HG03196 (cell line): Measurements from ENCODE around the gene SLC5A3.

Experiments
- ATAC-seq: cut with Tn5 transposase; IDR thresholded peaks from one replicate; pipeline ENCODE4 v1.9.1; 2021; ENCODE audit not compliant: unreplicated experiment

SLC5A3 gene

DNA sequence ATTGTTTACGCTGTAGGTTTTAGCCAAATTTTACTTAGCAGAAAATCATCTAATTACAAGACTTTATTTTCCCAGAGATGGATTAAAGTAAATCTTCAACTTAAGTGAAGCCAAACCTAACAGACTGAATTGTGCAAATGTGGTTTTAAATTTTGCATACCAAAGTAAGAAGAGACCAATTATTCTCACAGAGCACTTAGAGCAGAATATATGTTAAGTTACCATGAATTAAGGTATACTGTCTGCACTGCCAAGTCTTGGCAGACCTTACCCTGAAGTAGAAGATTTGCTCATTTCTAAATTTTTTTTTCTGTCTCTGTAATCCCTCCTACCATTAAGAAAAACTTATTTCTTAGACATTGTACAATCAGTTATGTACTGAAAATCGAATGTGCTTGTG is 24.1 kb downstream of the SLC5A3 start:
- ATAC-seq, result no peak

DNA sequence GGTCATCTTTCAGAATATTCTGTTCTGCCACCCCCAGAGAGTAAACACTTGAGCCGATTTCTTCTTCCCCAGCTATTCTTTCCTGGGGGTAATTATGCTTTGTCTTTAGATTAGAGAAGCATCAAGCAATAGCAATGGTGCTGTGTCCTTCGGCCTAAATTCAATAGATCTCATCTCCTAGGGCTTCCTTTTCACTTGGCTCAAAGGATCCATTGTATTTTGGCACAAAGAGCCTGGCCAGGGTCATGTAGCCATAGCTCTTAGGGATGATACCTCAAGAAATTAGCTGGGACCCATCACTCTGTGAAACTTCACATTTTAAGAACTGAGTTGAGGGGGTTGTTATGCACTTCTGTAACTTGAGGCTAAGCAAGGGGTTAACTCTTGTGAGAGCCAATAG is 27.0 kb downstream of the SLC5A3 start:
- ATAC-seq, result no peak

DNA sequence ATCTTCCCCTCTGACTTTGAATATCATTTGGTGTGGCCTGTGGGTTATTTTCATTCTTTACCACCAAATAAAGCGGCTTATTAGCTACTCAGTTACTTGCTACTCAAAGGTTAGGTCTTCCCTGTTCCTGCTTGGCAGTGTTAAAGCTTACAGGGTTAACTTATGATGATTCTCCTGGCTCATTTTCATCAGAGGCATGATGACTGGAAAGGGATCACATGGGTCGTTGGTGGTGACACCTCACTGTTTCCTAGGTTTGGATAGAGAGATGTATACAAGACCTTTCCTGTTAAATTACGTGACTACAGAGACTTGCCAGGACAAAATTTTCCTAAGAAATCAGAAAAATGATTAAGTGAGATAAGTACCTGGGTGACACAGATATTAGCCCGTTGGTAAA is 27.4 kb downstream of the SLC5A3 start:
- no peak for ATAC-seq

- ATAC-seq, result no peak
Observed at GRCh38 chr21:34105947-34106541, 32.7 kb downstream of the SLC5A3 start.

DNA sequence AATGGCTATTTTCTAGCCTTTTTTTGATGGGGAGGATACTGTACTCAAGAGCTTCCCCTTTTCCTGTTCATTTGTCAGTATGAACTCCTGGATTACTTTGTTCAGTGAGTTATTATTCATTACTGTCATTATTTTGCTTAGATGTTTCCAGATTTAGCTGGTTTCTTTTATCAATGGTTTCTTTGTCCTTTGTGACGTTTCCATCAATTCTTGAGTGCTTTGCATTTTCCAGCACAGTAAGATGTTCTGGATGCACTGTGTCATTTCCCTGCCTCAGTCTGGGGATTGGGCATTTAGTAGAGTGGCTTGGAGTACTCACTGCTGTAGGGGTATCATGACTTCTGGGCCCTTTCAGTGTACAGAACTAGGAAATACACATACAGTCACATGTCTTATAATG is 34.2 kb downstream of the SLC5A3 start:
- no peak for ATAC-seq

DNA sequence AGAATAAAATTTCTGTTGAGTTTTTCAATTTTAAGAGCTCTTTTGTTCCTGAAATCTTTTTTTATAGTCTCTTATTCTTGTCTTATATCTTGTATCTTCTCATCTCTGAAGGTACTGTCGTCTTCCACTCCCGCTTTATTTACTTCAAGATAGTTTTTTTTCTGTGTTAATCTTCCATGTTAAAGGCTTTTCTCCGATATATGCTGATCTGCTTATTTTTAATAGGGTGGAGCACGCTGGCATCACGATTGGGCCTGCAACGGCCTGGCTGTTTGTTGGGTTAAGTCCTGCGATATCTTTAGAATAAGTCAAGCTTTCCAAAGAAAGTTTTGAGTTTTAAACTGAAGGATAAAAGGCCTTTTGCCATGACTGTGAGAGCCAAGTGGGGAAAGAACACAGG is 35.7 kb downstream of the SLC5A3 start:
- ATAC-seq, result no peak

DNA sequence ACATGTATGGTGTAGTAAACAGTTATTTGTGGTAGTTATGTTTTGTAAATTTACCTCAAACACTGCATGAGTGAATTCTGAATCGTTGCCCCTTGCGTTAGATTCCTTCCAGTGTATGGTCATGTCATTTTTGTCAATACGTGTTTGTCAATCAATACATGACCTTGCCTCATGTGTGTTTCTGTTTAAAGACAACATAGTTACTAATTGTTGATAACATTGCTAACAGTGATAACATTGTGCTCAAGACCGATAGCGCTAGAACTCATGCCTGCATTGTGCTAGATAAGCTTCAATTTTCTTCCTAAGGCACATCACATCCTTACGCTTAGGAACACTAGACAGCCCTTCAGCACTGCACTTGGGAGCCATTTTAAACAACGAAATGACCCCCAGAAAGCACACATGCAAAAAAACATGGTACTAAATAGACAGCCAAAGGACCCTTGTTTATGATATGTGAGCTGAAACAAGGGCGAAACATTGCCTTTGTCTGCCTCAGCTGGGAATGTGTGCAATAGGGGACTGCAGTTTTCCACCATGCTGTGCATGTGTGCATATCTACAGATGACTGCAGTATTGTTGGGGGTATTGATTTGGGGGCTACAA is 37.3 kb downstream of the SLC5A3 start:
- ATAC-seq, result no peak

GRCh38 chr21:34112316-34113033 is 39.1 kb downstream of the SLC5A3 start:
- no peak for ATAC-seq

- ATAC-seq, result no peak
Observed at GRCh38 chr21:34113842-34114241, 40.5 kb downstream of the SLC5A3 start.

GRCh38 chr21:34115160-34115559 is 41.8 kb downstream of the SLC5A3 start:
- ATAC-seq, result no peak

- no peak for ATAC-seq
Observed at GRCh38 chr21:34116569-34116968, 43.2 kb downstream of the SLC5A3 start.

DNA sequence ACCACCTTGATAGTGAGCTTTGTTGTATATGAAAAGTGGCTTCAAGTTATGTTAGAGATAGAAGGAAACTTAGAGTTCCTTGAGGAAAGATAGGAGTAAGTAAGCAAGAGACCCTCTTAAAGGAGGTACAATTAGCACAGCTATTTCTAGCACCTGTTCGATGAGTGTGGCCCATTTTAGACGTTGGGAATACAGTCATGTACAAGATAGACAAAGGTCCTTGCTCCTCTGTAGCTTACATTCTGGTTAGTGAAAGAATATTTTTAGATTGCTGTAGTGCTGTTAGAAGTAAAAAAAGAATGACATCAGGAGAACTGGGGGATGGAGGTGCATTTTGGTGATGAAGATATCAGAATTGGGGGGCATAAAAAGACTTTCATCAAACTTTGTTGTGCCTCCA is 47.5 kb downstream of the SLC5A3 start:
- ATAC-seq, result no peak

DNA sequence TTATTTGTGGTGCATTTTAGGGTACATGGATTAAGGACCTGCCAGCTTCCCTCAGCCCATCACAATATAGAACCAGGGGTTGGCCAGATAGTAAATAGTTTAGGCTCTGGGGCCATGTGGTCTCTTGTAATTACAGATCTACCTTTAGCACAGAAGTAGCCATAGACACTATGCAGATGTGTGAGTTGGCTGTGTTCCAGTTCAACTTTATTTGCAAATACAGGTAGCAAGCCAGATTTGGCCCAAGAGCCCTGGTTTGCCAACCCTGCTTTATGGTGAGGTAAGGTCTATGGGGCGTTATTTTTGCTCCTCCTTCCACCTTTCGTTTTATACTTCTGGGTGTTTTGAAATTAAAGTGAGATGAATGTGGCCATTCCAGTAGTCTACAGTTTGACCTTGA is 48.7 kb downstream of the SLC5A3 start:
- no peak for ATAC-seq
